AG09309 (cell line): ENCODE data around the gene POLD2.
A peak's percentile ranks its signal among the peaks of the same experiment; 100 is the strongest.

Source experiments
- DNase-seq: peaks from one replicate; pipeline ENCODE4 v3.0.0-alpha.2; 2010; ENCODE audit warnings: low read depth
- H3K4me3 ChIP-seq: 2 replicates; pipeline ENCODE4 v1.5.1; 2011; ENCODE audit warnings: mild to moderate bottlenecking, low read depth, low read length, moderate library complexity; ENCODE audit not compliant: control insufficient read depth
- CTCF ChIP-seq: IDR thresholded peaks from 2 replicates; pipeline ENCODE4 v1.5.1; 2011; ENCODE audit warnings: mild to moderate bottlenecking, low read depth, low read length, inconsistent platforms; ENCODE audit not compliant: insufficient read depth, control insufficient read depth; ENCODE audit errors: missing control alignments

Gene POLD2

GRCh38 chr7:44076101-44076895 is 47.0 kb downstream of the POLD2 start:
- TF ChIP-seq CTCF, result no peak
- DNase-seq, result no peak
- no peak overlapping the region for H3K4me3 ChIP-seq

- TF ChIP-seq CTCF, result no peak
- H3K4me3 ChIP-seq, result no peak overlapping the region
- DNase-seq, result no peak
Measured at GRCh38 chr7:44075296-44076075, 47.9 kb downstream of the POLD2 start.

- H3K4me3 ChIP-seq, result no peak overlapping the region
- TF ChIP-seq CTCF, result no peak
- no peak for DNase-seq
Measured at GRCh38 chr7:44074349-44074695, 49.0 kb downstream of the POLD2 start.

DNA sequence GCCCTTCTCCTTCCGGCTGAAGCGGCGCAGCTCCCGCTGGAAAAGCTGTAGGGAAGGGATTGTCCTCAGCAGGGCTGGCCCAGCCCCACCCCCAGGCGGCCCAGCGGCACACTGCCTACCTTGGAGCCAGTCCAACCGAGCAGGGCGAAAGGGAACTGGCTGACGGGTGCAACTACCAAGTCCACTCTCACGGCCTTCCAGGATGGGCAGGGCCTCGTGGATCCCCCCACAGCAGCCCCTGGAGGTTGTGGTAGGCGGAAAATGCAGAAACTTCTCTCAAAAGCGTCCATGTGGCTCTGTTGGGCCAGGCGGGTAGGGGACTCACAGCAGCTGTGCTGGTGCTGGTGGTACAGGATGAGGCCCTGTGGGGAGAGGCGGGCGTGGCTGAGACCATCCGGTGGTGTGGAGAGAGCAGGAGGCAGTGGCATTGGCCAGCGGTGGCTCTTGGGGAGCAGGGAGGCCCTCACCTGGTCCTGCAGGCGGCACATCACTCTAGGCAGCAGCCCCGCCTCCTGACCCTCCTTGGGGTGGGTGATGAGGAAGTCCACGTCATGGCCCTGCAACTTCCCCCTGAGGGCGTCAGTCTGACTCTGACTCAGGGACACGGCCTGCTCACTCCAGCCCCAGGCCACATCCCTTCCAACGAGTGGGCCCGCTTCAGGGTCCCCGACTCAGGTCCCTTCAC is 49.5 kb downstream of the POLD2 start:
- DNase-seq, result no peak
- TF ChIP-seq CTCF, result no peak
- no peak overlapping the region; the same call in 1 of the 2 replicates for H3K4me3 ChIP-seq

- peak; percentile 62 for DNase-seq
- TF ChIP-seq CTCF, result peak; percentile 95
- no peak overlapping the region for H3K4me3 ChIP-seq
Measured at GRCh38 chr7:44072364-44073231, 50.8 kb downstream of the POLD2 start.
